ENCODE results near the gene PARD3.

Gene PARD3

DNA sequence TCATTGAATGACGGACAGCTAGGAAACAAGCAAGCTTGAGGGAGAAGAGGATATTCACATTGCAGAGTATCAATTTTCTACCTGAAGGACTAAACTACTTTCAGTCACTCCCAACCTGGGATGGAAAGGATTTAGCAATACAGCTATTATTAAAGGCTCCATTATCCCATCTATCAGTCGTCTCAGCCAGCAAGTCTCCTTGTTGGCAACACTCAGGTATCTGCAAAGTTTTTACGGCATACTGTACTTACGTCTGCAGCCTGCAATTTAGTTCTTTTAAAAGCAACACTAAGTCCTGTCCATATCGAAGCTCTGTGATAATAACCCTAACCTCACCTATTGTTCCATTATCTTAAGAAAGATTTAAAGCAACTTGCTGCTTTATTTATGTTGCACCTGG is 689.4 kb downstream of the PARD3 start:
- peaks cover 13% of the 10 kb centered on the region for H3K4me1 ChIP-seq (ENCODE audit: control insufficient read depth, insufficient read depth, low read length)
- H3K27ac ChIP-seq (ENCODE audit: low read length), result no peak overlapping the region
- no peaks in the 10 kb centered on the region for H3K27me3 ChIP-seq (ENCODE audit: control insufficient read depth in 1 of 2, insufficient read depth in 2 of 2, low read length in 2 of 2)
- no peaks in the 10 kb centered on the region for H3K9me3 ChIP-seq (ENCODE audit: control insufficient read depth in 2 of 2, low read length in 2 of 2)
- peaks cover 0 to 2% of the 10 kb centered on the region in 2 donors for H3K36me3 ChIP-seq (ENCODE audit: control insufficient read depth in 2 of 2, insufficient read depth in 2 of 2, low read length in 2 of 2)
- H3K4me3 ChIP-seq (ENCODE audit: low read length in 2 of 2), result no peak overlapping the region
- H3K9ac ChIP-seq (ENCODE audit: low read length in 2 of 2), result no peak overlapping the region

GRCh38 chr10:34124522-34125035 is 690.5 kb downstream of the PARD3 start:
- no peak overlapping the region for H3K9ac ChIP-seq (ENCODE audit: low read length in 2 of 2)
- no peaks in the 10 kb centered on the region for H3K9me3 ChIP-seq (ENCODE audit: control insufficient read depth in 2 of 2, low read length in 2 of 2)
- H3K36me3 ChIP-seq (ENCODE audit: control insufficient read depth in 2 of 2, insufficient read depth in 2 of 2, low read length in 2 of 2), result no peaks in the 10 kb centered on the region
- H3K27me3 ChIP-seq (ENCODE audit: control insufficient read depth in 1 of 2, insufficient read depth in 2 of 2, low read length in 2 of 2), result no peaks in the 10 kb centered on the region
- peaks cover 13% of the 10 kb centered on the region for H3K4me1 ChIP-seq (ENCODE audit: control insufficient read depth, insufficient read depth, low read length)
- no peak overlapping the region for H3K4me3 ChIP-seq (ENCODE audit: low read length in 2 of 2)
- H3K27ac ChIP-seq (ENCODE audit: low read length), result no peak overlapping the region

DNA sequence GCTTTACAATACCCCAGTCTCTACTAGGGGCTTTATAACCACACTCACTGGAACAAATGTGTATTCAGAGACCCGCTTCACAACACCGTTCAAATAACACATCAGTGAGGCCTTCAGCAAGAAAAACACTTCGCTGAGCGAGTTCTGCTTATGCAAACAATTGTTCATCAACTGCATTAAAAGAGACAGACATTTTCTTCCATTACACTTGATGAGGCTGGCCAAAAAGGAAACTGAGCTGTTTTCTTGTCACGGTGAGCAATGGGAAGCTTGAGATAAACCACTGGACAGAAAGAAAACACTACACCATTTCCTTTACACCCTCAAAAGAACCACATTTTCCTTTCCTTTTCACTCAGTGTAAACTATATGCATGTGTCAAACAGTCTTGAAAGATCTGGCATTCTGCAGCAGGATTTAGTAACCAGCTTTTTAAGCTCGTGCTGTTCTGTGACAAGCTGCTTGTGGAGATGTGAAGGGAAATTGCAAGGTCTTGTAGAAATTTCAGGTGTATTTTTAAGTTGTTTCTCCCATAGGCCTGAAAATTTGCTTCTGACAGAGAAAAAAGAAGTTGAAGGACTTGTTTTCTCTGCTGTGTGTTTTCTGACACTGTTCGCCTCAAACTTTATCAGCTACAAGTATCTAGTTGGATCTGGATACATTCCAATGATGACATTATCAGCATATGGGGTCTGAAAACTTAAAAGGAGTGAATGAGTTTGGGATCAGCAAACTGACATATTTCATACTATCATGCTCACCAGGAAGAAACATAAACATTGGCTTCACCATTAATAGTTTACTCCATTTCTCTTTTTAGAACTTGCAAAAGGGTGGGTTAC is 693.1 kb downstream of the PARD3 start:
- no peak overlapping the region for H3K27ac ChIP-seq (ENCODE audit: low read length)

DNA sequence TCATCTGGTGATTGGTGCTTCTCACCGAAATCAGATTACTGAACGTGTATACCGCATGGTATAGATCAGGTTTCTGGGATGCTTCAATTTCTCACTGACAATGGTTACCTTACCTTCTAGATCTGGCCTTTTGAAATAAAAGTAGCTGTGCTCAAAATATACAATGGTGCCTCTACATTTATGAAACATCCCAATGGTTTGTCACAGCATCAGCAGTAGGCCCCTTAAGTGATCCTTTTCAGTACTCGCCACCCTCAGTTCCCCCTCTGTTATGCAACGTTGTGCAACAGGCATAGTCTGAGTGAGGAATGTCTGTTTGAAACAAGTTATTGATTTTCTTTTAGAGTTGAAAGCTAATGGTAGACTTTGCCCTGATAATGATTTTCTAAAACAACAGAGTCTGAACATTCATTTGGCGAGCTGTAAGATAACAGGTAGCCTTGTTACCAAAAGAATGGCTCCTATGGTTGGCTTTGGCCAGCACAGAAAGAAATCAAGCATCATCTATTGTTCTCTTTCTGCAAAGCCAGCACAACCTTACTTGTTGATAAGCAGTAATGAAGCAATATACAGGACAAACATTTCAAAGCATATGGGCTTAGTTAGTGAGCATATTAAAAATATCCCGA is 693.9 kb downstream of the PARD3 start:
- no peaks in the 10 kb centered on the region for H3K9me3 ChIP-seq (ENCODE audit: control insufficient read depth in 2 of 2, low read length in 2 of 2)
- no peak overlapping the region for H3K27ac ChIP-seq (ENCODE audit: low read length)
- no peak overlapping the region for H3K9ac ChIP-seq (ENCODE audit: low read length in 2 of 2)

More for the DNA sequence above, 693.1 kb downstream of the PARD3 start:
- H3K4me1 ChIP-seq (ENCODE audit: control insufficient read depth, insufficient read depth, low read length), result peaks cover 18% of the 10 kb centered on the region
- H3K27me3 ChIP-seq (ENCODE audit: control insufficient read depth in 1 of 2, insufficient read depth in 2 of 2, low read length in 2 of 2), result no peaks in the 10 kb centered on the region
- H3K4me3 ChIP-seq (ENCODE audit: low read length in 2 of 2), result peak overlapping the region; percentile 49 to 57
- H3K36me3 ChIP-seq (ENCODE audit: control insufficient read depth in 2 of 2, insufficient read depth in 2 of 2, low read length in 2 of 2), result no peaks in the 10 kb centered on the region
- H3K9me3 ChIP-seq (ENCODE audit: control insufficient read depth in 2 of 2, low read length in 2 of 2), result no peaks in the 10 kb centered on the region
- H3K9ac ChIP-seq (ENCODE audit: low read length in 2 of 2), result no peak overlapping the region

DNA sequence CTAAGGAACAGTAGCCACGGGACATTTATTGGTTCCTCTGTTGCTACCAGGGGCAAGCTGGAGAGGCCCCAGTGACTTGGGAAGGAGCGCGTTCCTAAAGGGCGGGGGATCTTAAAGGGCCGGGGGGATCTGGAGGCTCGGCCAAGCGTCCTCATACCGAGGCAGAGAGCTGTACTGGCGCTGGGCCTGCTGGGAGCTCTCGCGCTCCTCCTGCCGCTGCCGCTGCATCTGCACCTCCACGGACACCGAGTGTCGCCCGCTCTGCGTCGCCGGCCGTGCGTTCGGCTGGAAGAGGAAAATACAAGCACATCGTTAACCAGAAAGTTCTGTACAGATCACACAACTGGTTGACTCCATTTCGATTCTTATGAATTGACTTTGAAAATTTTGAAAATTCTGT is 695.6 kb downstream of the PARD3 start:
- Histone ChIP-seq H3K36me3 (ENCODE audit: control insufficient read depth in 2 of 2, insufficient read depth in 2 of 2, low read length in 2 of 2) (no peaks in the 10 kb centered on the region), H3K27me3 (ENCODE audit: control insufficient read depth in 1 of 2, insufficient read depth in 2 of 2, low read length in 2 of 2) (no peaks in the 10 kb centered on the region), H3K4me3 (ENCODE audit: low read length in 2 of 2) (no peak overlapping the region), H3K9ac (ENCODE audit: low read length in 2 of 2) (no peak overlapping the region), H3K27ac (ENCODE audit: low read length) (no peak overlapping the region), H3K4me1 (ENCODE audit: control insufficient read depth, insufficient read depth, low read length) (peaks cover 17% of the 10 kb centered on the region), H3K9me3 (ENCODE audit: control insufficient read depth in 2 of 2, low read length in 2 of 2) (no peaks in the 10 kb centered on the region)

More for the DNA sequence above, 693.9 kb downstream of the PARD3 start:
- H3K36me3 ChIP-seq (ENCODE audit: control insufficient read depth in 2 of 2, insufficient read depth in 2 of 2, low read length in 2 of 2), result no peaks in the 10 kb centered on the region
- peaks cover 23% of the 10 kb centered on the region for H3K4me1 ChIP-seq (ENCODE audit: control insufficient read depth, insufficient read depth, low read length)
- no peaks in the 10 kb centered on the region for H3K27me3 ChIP-seq (ENCODE audit: control insufficient read depth in 1 of 2, insufficient read depth in 2 of 2, low read length in 2 of 2)
- H3K4me3 ChIP-seq (ENCODE audit: low read length in 2 of 2), result no peak overlapping the region

GRCh38 chr10:34116681-34117271 is 698.3 kb downstream of the PARD3 start:
- H3K27me3 ChIP-seq (ENCODE audit: control insufficient read depth in 1 of 2, insufficient read depth in 2 of 2, low read length in 2 of 2), result no peaks in the 10 kb centered on the region
- no peak overlapping the region for H3K9ac ChIP-seq (ENCODE audit: low read length in 2 of 2)
- H3K9me3 ChIP-seq (ENCODE audit: control insufficient read depth in 2 of 2, low read length in 2 of 2), result no peaks in the 10 kb centered on the region
- H3K4me3 ChIP-seq (ENCODE audit: low read length in 2 of 2), result peak overlapping the region in 1 of 2 donors; percentile 58
- no peaks in the 10 kb centered on the region for H3K36me3 ChIP-seq (ENCODE audit: control insufficient read depth in 2 of 2, insufficient read depth in 2 of 2, low read length in 2 of 2)
- peaks cover 12% of the 10 kb centered on the region for H3K4me1 ChIP-seq (ENCODE audit: control insufficient read depth, insufficient read depth, low read length)
- no peak overlapping the region for H3K27ac ChIP-seq (ENCODE audit: low read length)

GRCh38 chr10:34116220-34116641 is 698.9 kb downstream of the PARD3 start:
- Histone ChIP-seq H3K9ac (ENCODE audit: low read length in 2 of 2) (no peak overlapping the region), H3K36me3 (ENCODE audit: control insufficient read depth in 2 of 2, insufficient read depth in 2 of 2, low read length in 2 of 2) (peaks cover 2 to 3% of the 10 kb centered on the region in 2 donors), H3K27me3 (ENCODE audit: control insufficient read depth in 1 of 2, insufficient read depth in 2 of 2, low read length in 2 of 2) (no peaks in the 10 kb centered on the region), H3K4me3 (ENCODE audit: low read length in 2 of 2) (peak overlapping the region in 1 of 2 donors; percentile 58), H3K27ac (ENCODE audit: low read length) (no peak overlapping the region), H3K4me1 (ENCODE audit: control insufficient read depth, insufficient read depth, low read length) (peaks cover 11% of the 10 kb centered on the region), H3K9me3 (ENCODE audit: control insufficient read depth in 2 of 2, low read length in 2 of 2) (no peaks in the 10 kb centered on the region)

GRCh38 chr10:34114914-34115313 is 700.2 kb downstream of the PARD3 start:
- peaks cover 12% of the 10 kb centered on the region in 2 donors for H3K36me3 ChIP-seq (ENCODE audit: control insufficient read depth in 2 of 2, insufficient read depth in 2 of 2, low read length in 2 of 2)
- H3K4me1 ChIP-seq (ENCODE audit: control insufficient read depth, insufficient read depth, low read length), result peaks cover 11% of the 10 kb centered on the region
- H3K4me3 ChIP-seq (ENCODE audit: low read length in 2 of 2), result no peak overlapping the region

DNA sequence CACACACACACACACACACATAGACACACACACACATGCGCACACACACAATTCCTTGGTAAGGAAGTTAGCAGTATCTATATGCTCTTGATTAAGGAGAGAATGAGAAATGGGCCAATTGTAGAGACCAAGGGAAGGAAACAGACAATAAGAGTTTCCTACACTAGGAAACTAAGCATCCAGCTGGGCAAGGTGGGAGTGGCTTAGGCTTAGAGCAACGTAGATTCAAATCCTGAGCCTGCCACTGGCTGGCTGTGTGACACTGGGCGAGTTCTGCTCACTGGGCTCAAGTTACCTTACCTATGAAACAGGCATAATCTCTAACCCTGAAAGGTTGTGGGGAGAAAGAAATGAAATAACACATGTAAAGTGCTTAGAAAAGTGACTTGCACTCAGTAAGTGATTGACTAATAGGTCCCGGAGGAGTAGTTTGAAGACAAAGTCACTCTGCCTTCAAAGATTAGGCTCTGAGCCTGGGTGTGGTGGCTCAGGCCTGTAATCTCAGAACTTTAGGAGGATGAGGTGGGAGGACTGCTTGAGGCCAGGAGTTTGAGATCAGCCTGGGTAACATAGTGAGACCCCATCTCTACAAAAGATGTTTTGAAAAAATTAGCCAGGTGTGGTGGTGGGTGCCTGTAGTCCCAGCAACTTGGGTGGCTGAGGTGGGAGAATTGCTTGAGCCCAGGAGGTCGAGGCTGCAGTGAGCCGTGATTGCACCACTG is 701.4 kb downstream of the PARD3 start:
- Histone ChIP-seq H3K9ac (ENCODE audit: low read length in 2 of 2) (no peak overlapping the region), H3K4me1 (ENCODE audit: control insufficient read depth, insufficient read depth, low read length) (peaks cover 11% of the 10 kb centered on the region), H3K4me3 (ENCODE audit: low read length in 2 of 2) (no peak overlapping the region), H3K27ac (ENCODE audit: low read length) (no peak overlapping the region), H3K36me3 (ENCODE audit: control insufficient read depth in 2 of 2, insufficient read depth in 2 of 2, low read length in 2 of 2) (peaks cover 12 to 14% of the 10 kb centered on the region in 2 donors), H3K27me3 (ENCODE audit: control insufficient read depth in 1 of 2, insufficient read depth in 2 of 2, low read length in 2 of 2) (no peaks in the 10 kb centered on the region), H3K9me3 (ENCODE audit: control insufficient read depth in 2 of 2, low read length in 2 of 2) (no peaks in the 10 kb centered on the region)

More at GRCh38 chr10:34114914-34115313, 700.2 kb downstream of the PARD3 start:
- no peak overlapping the region for H3K27ac ChIP-seq (ENCODE audit: low read length)
- H3K9me3 ChIP-seq (ENCODE audit: control insufficient read depth in 2 of 2, low read length in 2 of 2), result no peaks in the 10 kb centered on the region
- H3K9ac ChIP-seq (ENCODE audit: low read length in 2 of 2), result no peak overlapping the region
- no peaks in the 10 kb centered on the region for H3K27me3 ChIP-seq (ENCODE audit: control insufficient read depth in 1 of 2, insufficient read depth in 2 of 2, low read length in 2 of 2)

- no peak overlapping the region for H3K27ac ChIP-seq (ENCODE audit: low read length)
- peaks cover 9% of the 10 kb centered on the region for H3K4me1 ChIP-seq (ENCODE audit: control insufficient read depth, insufficient read depth, low read length)
- no peaks in the 10 kb centered on the region for H3K27me3 ChIP-seq (ENCODE audit: control insufficient read depth in 1 of 2, insufficient read depth in 2 of 2, low read length in 2 of 2)
- H3K9ac ChIP-seq (ENCODE audit: low read length in 2 of 2), result no peak overlapping the region
- no peak overlapping the region for H3K4me3 ChIP-seq (ENCODE audit: low read length in 2 of 2)
- H3K36me3 ChIP-seq (ENCODE audit: control insufficient read depth in 2 of 2, insufficient read depth in 2 of 2, low read length in 2 of 2), result peaks cover 12 to 14% of the 10 kb centered on the region in 2 donors
- H3K9me3 ChIP-seq (ENCODE audit: control insufficient read depth in 2 of 2, low read length in 2 of 2), result no peaks in the 10 kb centered on the region
Measured at GRCh38 chr10:34112171-34112782, 702.8 kb downstream of the PARD3 start.

Data from stomach smooth muscle (tissue), 2 donors.